NCI-H2107 (cell line): ENCODE measurements around the gene IQCE.

Experiments
- DNase-seq: peaks from one replicate; lab custom pipeline; 2025; lab: John Stamatoyannopoulos, UW

The IQCE gene

GRCh38 chr7:2558629-2559282 is at the start of gene IQCE:
Gene IQCE (plus strand): TSS chr7:2558979. CDS start chr7:2559182, 203 bp downstream.
- DNase-seq, result peak; percentile 81

- DNase-seq, result no peak
Measured at GRCh38 chr7:2509298-2509906, 49.4 kb upstream of the IQCE start.

- no peak for DNase-seq
Measured at GRCh38 chr7:2510130-2510776, 48.5 kb upstream of the IQCE start.

GRCh38 chr7:2510909-2511768 is 47.6 kb upstream of the IQCE start:
- DNase-seq, result no peak

- no peak for DNase-seq
Measured at GRCh38 chr7:2511769-2512168, 47.0 kb upstream of the IQCE start.

GRCh38 chr7:2512179-2512661 is 46.6 kb upstream of the IQCE start:
- no peak for DNase-seq

- DNase-seq, result no peak
Measured at GRCh38 chr7:2512713-2513112, 46.1 kb upstream of the IQCE start.

GRCh38 chr7:2513702-2514101 is 45.1 kb upstream of the IQCE start:
- DNase-seq, result no peak

- DNase-seq, result no peak
Measured at GRCh38 chr7:2514473-2515423, 44.0 kb upstream of the IQCE start.

- DNase-seq, result no peak
Measured at GRCh38 chr7:2515424-2516193, 43.2 kb upstream of the IQCE start.

- DNase-seq, result no peak
Measured at GRCh38 chr7:2516194-2516555, 42.6 kb upstream of the IQCE start.

- no peak for DNase-seq
Measured at GRCh38 chr7:2517026-2517425, 41.8 kb upstream of the IQCE start.

GRCh38 chr7:2517678-2518507 is 40.9 kb upstream of the IQCE start:
- no peak for DNase-seq

GRCh38 chr7:2518737-2519118 is 40.1 kb upstream of the IQCE start:
- DNase-seq, result no peak

- peak; percentile 64 for DNase-seq
Measured at GRCh38 chr7:2519119-2519930, 39.5 kb upstream of the IQCE start, which contains the start of gene LFNG. Gene LFNG (plus strand): TSS chr7:2519774. CDS start chr7:2519862, 88 bp downstream.

- no peak for DNase-seq
Measured at GRCh38 chr7:2520131-2520760, 38.5 kb upstream of the IQCE start.

- DNase-seq, result no peak
Measured at GRCh38 chr7:2520761-2521290, 38.0 kb upstream of the IQCE start.

- no peak for DNase-seq
Measured at GRCh38 chr7:2521341-2521745, 37.4 kb upstream of the IQCE start.
